Stimulated activated CD4-positive, alpha-beta T cell treated with anti-CD3 and anti-CD28 coated beads, Interleukin-2, amount 100 ng/mL, for 4 hours (primary cell): ENCODE measurements around the gene HELZ.
"Not testable (repeated sequence)": the region's sequence is repeated elsewhere in the genome, so short reads cannot be mapped to it uniquely, and the experiment has no call there.

Source experiments
- DNase-seq: peaks from one replicate; pipeline ENCODE4 v3.0.0-alpha.2; 2020; ENCODE audit warnings: low read depth

Gene HELZ

DNA sequence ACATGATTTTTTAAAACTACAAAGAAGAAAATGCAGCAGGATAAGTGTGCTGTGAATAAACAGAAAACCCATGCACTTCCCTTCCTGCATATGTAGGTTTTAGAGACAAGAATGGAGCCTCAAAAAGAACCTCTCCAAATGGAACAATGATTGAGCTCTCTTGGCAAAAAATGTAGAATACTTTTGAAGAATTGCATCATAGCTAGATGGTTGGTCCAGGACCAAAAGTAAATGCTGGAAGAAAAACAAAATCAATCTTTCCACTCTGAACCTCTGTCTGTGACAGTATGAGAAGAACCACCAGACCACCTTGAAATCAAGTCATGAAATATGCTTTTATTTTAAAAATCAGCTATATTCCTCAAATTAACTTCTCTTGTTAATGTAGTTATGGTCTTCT, 17.5 kb downstream of the HELZ start:
- no peak for DNase-seq

DNA sequence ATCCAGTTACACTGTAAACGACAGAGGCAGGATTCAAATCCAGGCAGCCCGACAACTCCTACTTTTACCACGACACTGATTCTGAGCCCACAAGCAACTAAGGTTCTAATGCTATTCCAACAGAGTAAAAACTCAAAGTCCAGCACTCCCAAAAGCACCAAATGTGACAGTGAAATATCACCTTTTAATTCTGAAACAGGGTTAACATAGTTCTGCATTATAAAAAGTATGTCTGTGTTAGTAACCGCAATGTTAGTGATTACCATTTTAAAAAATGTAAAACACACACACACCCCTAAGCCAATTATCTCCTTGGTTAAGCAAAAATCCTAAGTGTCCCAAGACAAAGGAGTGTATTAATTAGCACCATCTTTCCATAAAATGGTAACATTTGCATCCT, 19.7 kb downstream of the HELZ start:
- no peak for DNase-seq

GRCh38 chr17:67224736-67225135, 20.3 kb downstream of the HELZ start:
- no peak for DNase-seq

DNA sequence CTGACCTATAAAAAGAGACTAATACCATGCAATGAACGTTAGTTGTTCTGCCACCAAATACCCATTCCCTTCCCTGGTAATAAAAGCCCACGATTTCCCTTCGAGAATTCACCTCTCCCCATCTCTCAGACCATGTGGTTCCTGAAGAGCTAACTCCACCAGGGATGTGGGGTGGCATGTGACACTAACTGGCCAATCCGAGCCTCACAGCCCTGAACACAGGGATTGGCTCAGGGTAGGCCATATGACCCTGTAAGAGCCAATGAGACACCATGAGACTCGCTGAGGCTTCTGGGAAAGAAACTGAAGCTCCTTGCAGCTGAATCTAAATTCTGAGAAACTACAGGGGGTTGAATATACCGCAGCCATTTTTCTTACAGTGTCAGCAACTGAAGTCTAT, 21.1 kb downstream of the HELZ start:
- DNase-seq, result no peak

DNA sequence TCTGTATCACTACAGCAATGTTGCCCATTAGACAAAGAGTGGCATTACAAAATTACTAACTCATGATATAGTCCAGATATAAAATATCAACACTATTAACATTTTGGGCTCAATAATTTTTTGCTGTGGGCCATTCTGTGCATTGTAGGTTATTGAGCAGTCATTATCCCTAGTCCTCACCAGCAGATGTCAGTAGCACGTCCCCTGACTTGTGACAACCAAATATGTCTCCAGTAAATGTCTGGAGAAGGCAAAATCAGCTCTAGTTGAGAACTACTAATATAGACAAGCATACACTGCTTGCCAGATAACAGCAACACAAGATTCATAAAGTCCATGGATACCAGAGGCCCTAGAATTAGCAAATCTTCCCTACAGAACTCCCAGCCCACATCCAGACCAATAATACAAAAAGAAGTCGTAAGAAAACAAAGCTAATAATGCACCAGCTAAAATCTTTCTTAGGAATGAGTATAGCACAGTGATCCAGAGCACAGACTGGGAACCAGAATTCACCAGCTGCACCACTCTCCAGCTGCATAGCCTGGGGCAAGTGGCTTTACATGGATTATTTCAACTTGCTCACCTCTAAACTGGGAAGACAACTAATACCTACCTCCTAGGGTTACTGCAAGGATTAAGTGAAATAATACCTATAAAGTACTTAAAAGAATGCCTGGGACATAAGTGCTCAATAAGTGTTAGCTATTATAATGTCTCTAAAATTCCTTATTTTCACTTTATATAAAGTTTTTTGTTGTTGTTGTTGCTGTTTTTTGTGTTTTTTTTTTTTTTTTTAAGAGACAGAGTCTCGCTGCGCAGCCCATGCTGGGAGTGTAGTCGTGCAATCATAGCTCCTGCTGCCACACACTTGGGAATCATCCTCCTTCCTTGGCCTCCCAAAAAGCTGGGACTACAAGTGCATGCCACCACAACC, 23.7 kb downstream of the HELZ start:
- no peak for DNase-seq

GRCh38 chr17:67218385-67218950, 26.5 kb downstream of the HELZ start:
- no peak for DNase-seq

DNA sequence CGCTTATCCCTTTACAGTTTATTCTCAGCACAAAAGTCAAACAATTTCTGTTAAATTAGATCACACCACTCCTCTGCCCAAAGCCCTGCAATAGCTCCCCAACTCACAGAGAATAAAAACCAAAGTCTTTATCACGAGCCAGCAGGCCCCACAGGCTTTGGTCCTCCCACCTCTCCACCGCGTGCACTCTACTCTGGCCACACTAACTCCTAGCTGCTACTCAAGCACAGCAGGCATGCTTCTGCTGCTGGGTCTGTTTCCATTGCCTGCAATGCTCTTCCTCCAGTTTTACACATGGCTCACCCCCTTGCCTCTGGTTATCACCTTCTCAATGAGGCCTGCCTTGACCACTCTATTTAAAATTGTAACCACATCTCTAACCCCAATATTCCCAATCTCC, 27.6 kb downstream of the HELZ start:
- DNase-seq, result no peak

DNA sequence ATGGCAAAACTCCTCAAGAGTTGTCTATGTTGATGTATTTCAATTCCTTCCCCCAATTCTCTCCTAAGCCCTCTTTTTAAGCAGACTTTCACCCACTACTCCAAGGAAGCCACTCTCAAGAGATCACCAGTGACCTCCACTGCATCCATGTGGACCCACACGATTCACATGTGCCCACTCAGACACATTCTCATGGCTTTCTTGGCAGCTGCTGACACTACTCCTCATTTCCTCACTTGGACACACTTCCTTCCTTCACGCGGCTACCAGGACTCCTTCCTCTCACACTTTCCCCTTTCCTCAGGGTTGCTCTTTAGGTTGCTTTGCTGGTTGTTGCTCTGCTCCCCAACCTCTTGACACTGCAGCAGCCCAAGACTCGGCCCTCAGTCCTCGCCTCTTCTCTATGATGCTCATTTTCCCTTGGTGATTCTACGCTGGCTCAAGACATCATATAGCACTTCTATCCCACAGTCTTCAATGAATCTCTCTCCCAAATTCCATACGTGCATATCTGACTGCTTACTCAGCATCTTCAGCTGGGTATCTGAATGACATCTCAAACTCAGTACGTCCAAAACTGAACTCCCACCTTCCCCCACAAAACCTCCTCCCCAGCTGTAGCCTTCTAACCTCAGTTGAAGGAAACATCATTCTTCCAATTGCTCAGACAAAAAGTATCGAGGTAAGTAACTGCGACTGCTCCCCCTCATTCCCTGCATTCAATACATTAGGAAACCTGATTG, 28.2 kb downstream of the HELZ start:
- no peak for DNase-seq

DNA sequence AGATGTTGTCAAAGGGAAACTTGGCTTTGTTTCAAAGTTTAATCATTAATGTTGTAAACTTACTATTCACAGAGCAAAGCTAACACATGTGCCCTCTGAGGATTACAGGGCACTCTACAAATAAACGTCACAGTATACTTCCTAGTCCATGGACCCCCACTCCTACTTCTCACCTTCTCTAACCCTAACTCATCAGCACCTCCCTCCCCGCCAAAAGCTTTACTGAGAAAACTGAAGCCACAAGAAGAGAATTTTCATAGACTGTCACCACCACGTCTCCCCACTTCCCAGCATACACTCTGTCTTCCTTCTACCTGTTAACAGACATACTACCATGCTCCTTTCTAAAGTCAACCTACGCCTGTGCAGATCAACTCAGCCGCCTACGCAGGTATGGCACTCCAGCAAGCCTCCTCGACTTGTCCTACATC, 29.0 kb downstream of the HELZ start:
- DNase-seq, result no peak

DNA sequence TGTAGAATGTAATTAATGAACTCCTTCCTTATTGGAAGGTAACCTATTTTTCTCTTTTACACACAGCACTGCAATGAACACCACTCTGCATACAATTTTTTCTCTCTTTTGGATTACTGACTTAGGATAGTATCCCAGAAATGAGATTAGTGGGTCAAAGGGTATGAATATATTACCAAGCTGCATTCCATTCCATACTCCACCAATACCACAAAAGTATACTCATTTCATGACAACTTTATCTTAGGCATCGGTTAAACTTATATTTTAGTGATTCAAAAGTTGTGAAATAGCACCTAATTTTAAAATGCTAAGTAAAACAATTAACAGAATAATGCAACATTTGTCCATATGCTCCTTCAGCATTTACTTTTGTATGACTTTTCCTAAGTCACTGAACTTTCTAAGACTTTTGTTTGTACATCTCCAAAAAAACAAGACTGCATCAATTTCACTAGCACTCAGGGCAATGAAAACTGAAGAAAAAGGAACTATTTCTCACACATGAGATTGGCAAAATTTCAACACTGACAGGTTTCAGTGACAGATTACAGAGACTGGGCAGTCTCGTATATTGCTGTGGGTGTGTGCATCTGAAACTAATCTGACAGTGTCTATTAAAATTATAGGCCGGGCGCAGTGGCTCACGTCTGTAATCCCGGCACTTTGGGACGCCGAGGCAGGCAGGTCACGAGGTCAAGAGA, 32.1 kb downstream of the HELZ start:
- DNase-seq, result no peak

- DNase-seq, result no peak
Observed at GRCh38 chr17:67212231-67212630, 32.8 kb downstream of the HELZ start.

GRCh38 chr17:67211742-67212141, 33.3 kb downstream of the HELZ start:
- DNase-seq, result no peak

DNA sequence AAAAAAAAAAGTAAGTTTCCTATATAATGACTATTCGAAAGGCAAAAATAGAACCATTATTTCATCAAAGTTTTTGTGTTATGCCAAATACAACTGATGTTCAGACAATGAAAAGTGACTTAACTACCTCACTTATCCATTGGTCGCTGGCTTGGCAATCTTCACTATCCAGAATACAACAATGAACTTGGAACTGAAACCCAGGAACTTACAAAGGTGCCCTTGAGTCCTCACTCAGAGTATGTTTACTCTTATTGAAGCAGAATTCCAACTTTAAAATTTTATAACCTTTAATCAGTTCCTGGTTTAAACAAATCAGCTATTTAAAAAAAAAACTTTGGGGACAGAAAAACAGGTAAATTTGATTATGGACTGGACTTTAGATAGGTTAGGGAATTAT, 34.1 kb downstream of the HELZ start:
- DNase-seq, result no peak

DNA sequence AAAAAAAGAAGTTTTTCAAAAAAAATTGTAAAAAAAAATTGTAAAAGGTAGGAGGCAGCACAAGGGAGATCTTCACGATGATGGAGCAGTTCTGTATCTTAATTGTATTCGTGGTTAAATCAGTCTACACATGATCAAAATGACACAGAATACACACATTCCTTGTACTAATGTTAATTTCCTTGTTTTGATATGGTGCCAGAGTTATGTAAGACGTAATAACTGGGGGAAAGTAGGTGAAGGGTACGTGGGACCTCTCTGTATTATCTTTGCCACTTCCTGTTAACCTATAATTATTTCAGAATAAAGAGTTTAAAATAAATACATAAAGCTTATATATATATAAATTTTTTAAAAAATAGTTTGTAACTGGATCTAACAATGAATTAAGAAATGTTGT, 36.8 kb downstream of the HELZ start:
- no peak for DNase-seq

GRCh38 chr17:67203818-67204217, 41.2 kb downstream of the HELZ start:
- DNase-seq, result no peak

DNA sequence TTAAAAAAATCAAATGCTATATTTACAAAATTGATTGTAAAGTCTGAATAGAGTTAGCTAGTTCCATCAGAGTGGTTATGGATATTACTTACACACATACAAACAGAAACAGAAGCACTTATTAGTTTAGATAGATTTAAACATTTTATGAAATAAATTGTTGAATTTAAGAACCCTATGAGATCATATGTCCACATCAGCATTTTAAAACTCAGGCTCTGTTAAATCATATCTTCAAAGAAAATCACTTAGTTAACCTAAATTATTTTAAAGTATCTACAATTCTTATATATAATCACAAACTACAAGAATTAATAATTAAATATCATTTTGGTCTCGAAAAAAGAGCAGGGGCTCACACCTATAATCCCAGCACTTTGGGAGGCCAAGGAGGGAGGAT, 42.5 kb downstream of the HELZ start:
- no peak for DNase-seq

GRCh38 chr17:67200727-67201301, 44.2 kb downstream of the HELZ start:
- no peak for DNase-seq

- no peak for DNase-seq
Observed at GRCh38 chr17:67198131-67198530, 46.9 kb downstream of the HELZ start.

DNA sequence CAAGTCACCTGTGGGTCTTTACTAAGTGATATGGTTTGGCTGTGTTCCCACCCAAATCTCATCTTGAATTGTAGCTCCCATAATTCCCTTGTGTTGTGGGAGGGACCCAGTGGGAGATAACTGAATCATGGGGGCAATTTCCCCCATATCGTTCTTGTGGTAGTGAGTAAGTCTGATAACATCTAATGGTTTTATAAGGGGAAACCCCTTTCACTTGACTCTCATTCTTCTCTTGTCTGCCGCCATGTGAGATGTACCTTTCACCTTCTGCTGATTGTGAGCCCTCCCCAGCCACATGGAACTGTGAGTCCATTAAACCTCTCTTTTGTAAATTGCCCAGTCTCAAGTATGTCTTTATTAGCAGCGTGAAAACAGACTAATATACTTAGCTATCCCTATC, 48.0 kb downstream of the HELZ start:
- DNase-seq, result not testable (repeated sequence)

- DNase-seq, result no peak
Observed at GRCh38 chr17:67196422-67196821, 48.6 kb downstream of the HELZ start.

DNA sequence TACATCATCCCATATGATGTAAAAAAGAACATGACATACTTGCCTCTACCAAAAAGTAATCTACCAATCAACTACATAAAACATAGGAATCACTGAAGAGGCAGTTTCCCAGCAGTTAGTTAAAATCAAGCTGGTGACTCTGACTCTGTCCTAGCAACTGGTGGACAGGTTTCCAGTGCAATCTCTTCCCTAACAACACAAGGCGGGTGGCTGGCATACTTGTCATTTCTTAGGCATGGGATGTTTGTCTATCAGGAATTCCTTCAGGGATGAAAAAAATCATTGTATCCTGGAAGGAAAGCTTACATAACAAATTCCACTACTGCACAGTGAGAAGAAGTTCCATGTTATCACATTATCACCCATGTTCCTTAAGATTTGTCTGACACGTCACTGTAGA, 50.9 kb downstream of the HELZ start:
- no peak for DNase-seq

DNA sequence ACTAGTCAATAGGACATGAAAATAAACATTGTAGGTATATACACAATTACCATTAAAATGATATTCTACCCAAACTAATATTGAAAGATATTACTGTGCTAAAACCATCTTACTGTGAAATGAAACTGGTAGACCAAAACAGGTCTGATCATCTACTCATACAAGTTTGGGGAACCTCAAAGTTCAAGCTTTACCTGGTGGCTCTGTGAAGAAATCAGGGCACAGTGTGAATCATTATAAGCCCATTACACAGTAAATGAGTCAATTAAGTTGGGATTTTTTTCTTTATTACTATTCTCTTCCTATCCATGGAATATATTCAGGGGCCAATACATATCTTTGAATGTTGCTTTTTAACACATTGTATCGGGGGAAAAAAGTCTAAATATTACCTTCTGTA, 57.1 kb downstream of the HELZ start:
- DNase-seq, result no peak
